GM13977 (cell line): ENCODE measurements around the gene PRTG.
A peak's percentile ranks its signal among the peaks of the same experiment; 100 is the strongest.

Source experiments
- DNase-seq: peaks from one replicate; pipeline ENCODE4 v3.0.0; 2012; ENCODE audit warnings: low spot score
- CTCF ChIP-seq: IDR thresholded peaks from 2 replicates; pipeline ENCODE4 v1.5.1; 2012; ENCODE audit warnings: mild to moderate bottlenecking, control low read depth; ENCODE audit not compliant: insufficient read depth; ENCODE audit errors: extremely low read depth, missing control alignments
- in situ Hi-C: fragments of 300-500 bp; cut with MboI; formaldehyde crosslinking; loops from one replicate; pipeline ENCODE4 v1.12.0; 2022; ENCODE audit warnings: low sequenced_read_pairs, low pct_unique_long_range_greater_than_20kb, mixed read lengths, inconsistent platforms; ENCODE audit not compliant: unreplicated experiment

The PRTG gene

DNA sequence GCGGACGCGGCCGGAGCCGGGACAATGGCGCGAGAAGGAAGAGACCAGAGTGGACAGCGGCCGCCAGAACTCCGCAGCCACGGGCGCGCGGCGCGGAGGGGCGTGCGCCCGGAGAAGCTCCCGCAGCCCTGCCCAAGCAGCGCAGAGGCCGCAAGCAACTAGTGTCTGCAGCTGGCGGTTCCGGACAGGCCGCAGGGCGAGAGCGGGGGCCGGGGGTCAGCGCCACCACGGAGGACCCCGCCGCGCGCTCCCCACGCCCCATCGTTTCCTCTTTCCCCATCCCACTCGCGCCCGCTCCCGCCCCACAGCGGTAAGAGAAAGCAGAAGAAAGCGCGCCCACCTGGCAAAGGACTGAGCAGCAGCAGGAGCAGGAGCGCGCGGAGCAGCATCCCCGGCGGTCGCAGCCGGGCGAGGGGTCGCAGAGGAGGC, 440 bp downstream of the PRTG start:
- in situ Hi-C loops, result no loop called here
- DNase-seq, result peak; percentile 44
- TF ChIP-seq CTCF, result no peak

GRCh38 chr15:55741833-55742497, 987 bp downstream of the PRTG start:
- DNase-seq, result peak; percentile 57
- in situ Hi-C loops, result no loop called here
- peak; percentile 14 for TF ChIP-seq CTCF

GRCh38 chr15:55740981-55741832, 1.7 kb downstream of the PRTG start:
- TF ChIP-seq CTCF, result no peak
- in situ Hi-C loops, result no loop called here
- peak; percentile 13 for DNase-seq

DNA sequence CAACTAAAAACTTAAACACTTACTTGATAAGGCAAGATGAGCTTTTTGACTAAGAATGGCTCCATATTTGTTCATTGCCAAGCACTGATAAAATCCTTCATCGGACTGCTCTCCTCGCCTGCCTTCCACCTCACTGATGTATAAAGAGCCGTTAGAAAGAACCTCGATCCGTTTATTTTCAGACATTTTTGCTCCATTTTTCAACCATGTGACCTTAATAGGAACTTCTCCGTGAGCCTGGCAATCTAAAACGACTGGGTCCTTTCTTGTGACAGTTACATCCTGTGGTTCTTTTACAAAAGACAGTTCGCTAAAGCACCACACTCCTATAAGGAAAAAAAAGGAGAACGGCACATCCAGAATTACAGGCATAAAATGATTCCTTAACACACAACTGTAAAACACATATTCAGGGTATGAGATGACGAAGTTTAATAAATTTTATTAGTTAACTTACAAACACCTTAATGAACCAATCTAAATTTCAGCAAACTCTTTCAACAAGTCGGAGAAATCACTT, 2.5 kb downstream of the PRTG start:
- no peak for TF ChIP-seq CTCF
- DNase-seq, result no peak
- in situ Hi-C loops, result no loop called here

- no peak for DNase-seq
- no peak for TF ChIP-seq CTCF
- in situ Hi-C loops, result no loop called here
Measured at GRCh38 chr15:55739641-55740040, 3.3 kb downstream of the PRTG start.

- TF ChIP-seq CTCF, result no peak
- no peak for DNase-seq
- in situ Hi-C loops, result no loop called here
Measured at GRCh38 chr15:55738715-55739114, 4.2 kb downstream of the PRTG start.
